Lower leg skin (tissue), 3 donors: ENCODE results near the gene ANKRD13D.

Experiments
- POLR2A ChIP-seq, 2 donors: fragments of 450-650 bp; IDR thresholded peaks; one replicate each; pipeline ENCODE4 v1.6.1; 2016 to 2017; ENCODE audit warnings: antibody characterized with exemption in 2 of 2, mild to moderate bottlenecking in 1 of 2, moderate library complexity in 1 of 2
- TF ChIP-seq, protein P1 (sequence below), 3 donors: fragments of 450-650 bp; IDR thresholded peaks; one replicate each; pipeline ENCODE4 v1.5.1; 2016; ENCODE audit warnings: antibody characterized with exemption in 3 of 3, mild to moderate bottlenecking in 3 of 3, moderate library complexity in 2 of 3

DNA sequence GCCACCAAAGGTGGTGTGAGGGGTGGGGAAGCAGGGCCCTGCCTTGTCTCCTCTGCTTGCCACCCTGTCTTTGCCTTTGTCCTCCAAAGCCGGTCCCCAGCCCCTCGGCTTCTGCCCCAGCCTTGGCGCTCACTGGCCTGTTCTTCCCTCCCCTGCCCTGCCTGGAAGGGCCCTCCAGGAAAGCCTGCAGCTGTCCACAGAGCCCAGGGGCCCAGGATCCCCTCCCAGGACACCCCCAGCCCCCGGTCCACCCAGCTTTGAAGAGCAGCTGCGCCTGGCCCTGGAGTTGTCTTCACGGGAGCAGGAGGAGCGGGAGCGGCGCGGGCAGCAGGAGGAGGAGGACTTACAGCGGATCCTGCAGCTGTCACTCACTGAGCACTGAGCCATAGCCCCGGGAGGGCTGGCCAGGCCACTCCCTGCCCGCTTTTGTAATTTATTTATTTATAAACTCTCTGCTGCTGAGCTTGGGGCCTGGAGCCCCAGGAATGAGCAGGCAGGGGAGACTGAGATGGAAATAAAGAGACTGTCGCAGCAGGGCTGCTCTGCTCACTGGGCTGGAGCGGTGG is 12.9 kb downstream of the ANKRD13D start:
- TF ChIP-seq POLR2A (IDR thresholded peaks at IDR 0.05) = no peak
- TF ChIP-seq, protein P1, sequence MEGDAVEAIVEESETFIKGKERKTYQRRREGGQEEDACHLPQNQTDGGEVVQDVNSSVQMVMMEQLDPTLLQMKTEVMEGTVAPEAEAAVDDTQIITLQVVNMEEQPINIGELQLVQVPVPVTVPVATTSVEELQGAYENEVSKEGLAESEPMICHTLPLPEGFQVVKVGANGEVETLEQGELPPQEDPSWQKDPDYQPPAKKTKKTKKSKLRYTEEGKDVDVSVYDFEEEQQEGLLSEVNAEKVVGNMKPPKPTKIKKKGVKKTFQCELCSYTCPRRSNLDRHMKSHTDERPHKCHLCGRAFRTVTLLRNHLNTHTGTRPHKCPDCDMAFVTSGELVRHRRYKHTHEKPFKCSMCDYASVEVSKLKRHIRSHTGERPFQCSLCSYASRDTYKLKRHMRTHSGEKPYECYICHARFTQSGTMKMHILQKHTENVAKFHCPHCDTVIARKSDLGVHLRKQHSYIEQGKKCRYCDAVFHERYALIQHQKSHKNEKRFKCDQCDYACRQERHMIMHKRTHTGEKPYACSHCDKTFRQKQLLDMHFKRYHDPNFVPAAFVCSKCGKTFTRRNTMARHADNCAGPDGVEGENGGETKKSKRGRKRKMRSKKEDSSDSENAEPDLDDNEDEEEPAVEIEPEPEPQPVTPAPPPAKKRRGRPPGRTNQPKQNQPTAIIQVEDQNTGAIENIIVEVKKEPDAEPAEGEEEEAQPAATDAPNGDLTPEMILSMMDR (IDR thresholded peaks at IDR 0.05) = no peak
